Endothelial cell of umbilical vein (primary cell): ENCODE data around the gene EEF1AKMT3. TPM values are rescaled to one million over a fixed set of nuclear protein-coding genes. Genes with fewer than 3 reads are reported as not detected.

Experiments used
- BruUV-seq: library from RNA; stranded (reverse); fragments of 400-500 nt; replicated peaks from 2 replicates; lab custom pipeline; 2021; lab: Mats Ljungman, UMichigan
- CTCF ChIA-PET: fragments of 300-600, 350-600 bp; sonication (Branson Sonifier 250); formaldehyde crosslinking; loops from one replicate; lab custom pipeline; 2021; ENCODE audit warnings: antibody characterized with exemption, inconsistent platforms; lab: Charles Lee
- POLR2A ChIA-PET: fragments of 300-600, 350-600 bp; sonication (Branson Sonifier 250); formaldehyde crosslinking; loops from one replicate; lab custom pipeline; 2021; ENCODE audit warnings: antibody characterized with exemption, inconsistent platforms; lab: Charles Lee
- DNase-seq: peaks from one replicate; pipeline ENCODE4 v3.0.0-alpha.2; 2011; ENCODE audit warnings: low read depth, low spot score
- FAIRE-seq: peaks from 2 replicates; lab custom pipeline; 2011; peaks lifted over from hg19 to GRCh38; lab: Jason Lieb, UNC
- H2AFZ ChIP-seq: 2 replicates; pipeline ENCODE4 v1.6.0; 2012; ENCODE audit warnings: low read depth, low read length, control low read depth, inconsistent platforms
- H3K27ac ChIP-seq: 2 replicates; pipeline ENCODE4 v1.5.1; 2011; ENCODE audit warnings: low read depth, mild to moderate bottlenecking, control low read depth, low read length, moderate library complexity; ENCODE audit not compliant: insufficient read depth
- H3K27me3 ChIP-seq, 2 experiments: 2 replicates each; pipeline versions ENCODE4 v1.6.0 to v1.6.1; 2011; ENCODE audit warnings: low read length in 2 of 2, mixed read lengths in 1 of 2; ENCODE audit not compliant: control insufficient read depth in 2 of 2, insufficient read depth in 2 of 2
- H3K36me3 ChIP-seq, 2 experiments: 2 replicates in 1 of 2; 3 replicates in 1 of 2; pipeline ENCODE4 v1.5.1; 2011; ENCODE audit warnings: low read length in 2 of 2, mild to moderate bottlenecking in 1 of 2, moderate library complexity in 1 of 2; ENCODE audit not compliant: control insufficient read depth in 2 of 2, insufficient read depth in 2 of 2; ENCODE audit errors: extremely low read depth in 1 of 2
- H3K4me1 ChIP-seq: 3 replicates; pipeline ENCODE4 v1.5.1; 2011; ENCODE audit warnings: mild to moderate bottlenecking, low read length; ENCODE audit not compliant: control insufficient read depth, insufficient read depth; ENCODE audit errors: extremely low read depth
- H3K4me2 ChIP-seq: 2 replicates; pipeline ENCODE4 v1.6.1; 2011; ENCODE audit warnings: low read length, control low read depth, mixed read lengths; ENCODE audit not compliant: insufficient read depth
- H3K4me3 ChIP-seq, 3 experiments: fragments of 200-600 bp in 1 of 3; sonication (generic), shearing (Covaris generic) in 1 of 3; replicated peaks in 1 of 3; 2 replicates each; pipeline ENCODE4 v1.5.1; 2011 to 2016; ENCODE audit warnings: control low read depth in 3 of 3, low read length in 3 of 3, mild to moderate bottlenecking in 2 of 3, inconsistent platforms in 1 of 3, low read depth in 1 of 3, moderate library complexity in 1 of 3; ENCODE audit not compliant: insufficient read depth in 1 of 3
- H3K79me2 ChIP-seq: 2 replicates; pipeline ENCODE4 v1.6.0; 2012; ENCODE audit warnings: low read length, inconsistent platforms; ENCODE audit not compliant: control insufficient read depth, insufficient read depth
- H3K9ac ChIP-seq: replicated peaks from 2 replicates; pipeline ENCODE3; 2011; ENCODE audit warnings: low read length, control low read depth; ENCODE audit not compliant: insufficient read depth; ENCODE audit errors: extremely low read depth
- H3K9me1 ChIP-seq: replicated peaks from 3 replicates; pipeline ENCODE4 v1.6.0; 2011; ENCODE audit warnings: mild to moderate bottlenecking, low read length; ENCODE audit not compliant: control insufficient read depth, insufficient read depth; ENCODE audit errors: extremely low read depth
- H3K9me3 ChIP-seq: replicated peaks from 2 replicates; pipeline ENCODE4 v1.5.1; 2012; ENCODE audit warnings: low read length, inconsistent platforms; ENCODE audit not compliant: control insufficient read depth, insufficient read depth
- H4K20me1 ChIP-seq: replicated peaks from 2 replicates; pipeline ENCODE3; 2011; ENCODE audit warnings: mild to moderate bottlenecking, low read length; ENCODE audit not compliant: control insufficient read depth, insufficient read depth; ENCODE audit errors: extremely low read depth
- EZH2 ChIP-seq: IDR thresholded peaks from 2 replicates; pipeline ENCODE4 v1.6.1; 2012; ENCODE audit warnings: borderline replicate concordance, low read depth, mild to moderate bottlenecking, moderate library complexity, low read length, inconsistent platforms; ENCODE audit not compliant: severe bottlenecking
- FOS ChIP-seq: IDR thresholded peaks from 2 replicates; pipeline ENCODE4 v1.6.1; 2011; ENCODE audit warnings: mild to moderate bottlenecking, low read length, moderate library complexity, borderline replicate concordance; ENCODE audit not compliant: insufficient read depth
- GATA2 ChIP-seq: IDR thresholded peaks from 2 replicates; pipeline ENCODE4 v1.7.0; 2011; ENCODE audit warnings: low read depth, mild to moderate bottlenecking, moderate library complexity, mixed read lengths, low read length; ENCODE audit not compliant: insufficient read length, insufficient read depth
- JUN ChIP-seq: IDR thresholded peaks from 2 replicates; pipeline ENCODE4 v1.6.1; 2011; ENCODE audit warnings: borderline replicate concordance, low read depth; ENCODE audit not compliant: insufficient read length, insufficient read depth
- MYC ChIP-seq: IDR thresholded peaks from one replicate; pipeline ENCODE4 v1.6.1; 2011; ENCODE audit warnings: mild to moderate bottlenecking, low read depth, low read length
- POLR2A ChIP-seq: IDR thresholded peaks from 2 replicates; pipeline ENCODE4 v1.6.1; 2012; ENCODE audit warnings: low read depth, mild to moderate bottlenecking, control low read depth, low read length
- POLR2AphosphoS5 ChIP-seq: IDR thresholded peaks from 2 replicates; pipeline ENCODE4 v1.6.1; 2012; ENCODE audit warnings: low read depth, mild to moderate bottlenecking, control low read depth, low read length, moderate library complexity; ENCODE audit not compliant: insufficient read depth
- dilution Hi-C: fragments of 300-500 bp; cut with MboI; formaldehyde crosslinking; loops from one replicate; pipeline ENCODE4 v1.15.0; 2019; ENCODE audit warnings: low sequenced_read_pairs; ENCODE audit not compliant: extremely low pct_ligation_motif_present
- intact Hi-C: fragments of 100-400 bp; cut with micrococcal nuclease; formaldehyde crosslinking; loops from one replicate; pipeline ENCODE4 v1.10.0; 2022
- polyA plus RNA-seq, 4 experiments: library from polyadenylated mRNA; depleted of rRNA in 3 of 4; stranded (reverse) in 3 of 4; unstranded in 1 of 4; fragments of >200 nt; gene quantifications; 2 replicates each; pipeline versions ENCODE4 v1.2.1 to v1.2.3, GENCODE V29; 2011 to 2012; ENCODE audit warnings: missing spikeins in 1 of 4
- total RNA-seq: library from RNA; stranded (reverse); gene quantifications from 2 replicates; pipeline ENCODE4 v1.2.3, GENCODE V29; 2021
- TF ChIP-seq, protein P1 (sequence below), 2 donors: IDR thresholded peaks; 1 replicate in 1 of 2; 2 replicates in 1 of 2; pipeline ENCODE4 v1.5.1; 2011; ENCODE audit warnings: low read length in 2 of 2, mild to moderate bottlenecking in 2 of 2, moderate library complexity in 2 of 2, control low read depth in 1 of 2, inconsistent platforms in 1 of 2, low read depth in 1 of 2; ENCODE audit not compliant: insufficient read depth in 1 of 2; ENCODE audit errors: extremely low read depth in 1 of 2
- TF ChIP-seq, protein P2 (sequence below): IDR thresholded peaks from 2 replicates; pipeline ENCODE4 v1.6.1; 2011; ENCODE audit not compliant: insufficient read depth, insufficient read length

EEF1AKMT3 gene
- total and polyA plus RNA-seq, 2 donors (not counting 3 experiments of a cell fraction or from before 2014, with no cell fraction given) = 7.9 to 8.8 TPM

DNA sequence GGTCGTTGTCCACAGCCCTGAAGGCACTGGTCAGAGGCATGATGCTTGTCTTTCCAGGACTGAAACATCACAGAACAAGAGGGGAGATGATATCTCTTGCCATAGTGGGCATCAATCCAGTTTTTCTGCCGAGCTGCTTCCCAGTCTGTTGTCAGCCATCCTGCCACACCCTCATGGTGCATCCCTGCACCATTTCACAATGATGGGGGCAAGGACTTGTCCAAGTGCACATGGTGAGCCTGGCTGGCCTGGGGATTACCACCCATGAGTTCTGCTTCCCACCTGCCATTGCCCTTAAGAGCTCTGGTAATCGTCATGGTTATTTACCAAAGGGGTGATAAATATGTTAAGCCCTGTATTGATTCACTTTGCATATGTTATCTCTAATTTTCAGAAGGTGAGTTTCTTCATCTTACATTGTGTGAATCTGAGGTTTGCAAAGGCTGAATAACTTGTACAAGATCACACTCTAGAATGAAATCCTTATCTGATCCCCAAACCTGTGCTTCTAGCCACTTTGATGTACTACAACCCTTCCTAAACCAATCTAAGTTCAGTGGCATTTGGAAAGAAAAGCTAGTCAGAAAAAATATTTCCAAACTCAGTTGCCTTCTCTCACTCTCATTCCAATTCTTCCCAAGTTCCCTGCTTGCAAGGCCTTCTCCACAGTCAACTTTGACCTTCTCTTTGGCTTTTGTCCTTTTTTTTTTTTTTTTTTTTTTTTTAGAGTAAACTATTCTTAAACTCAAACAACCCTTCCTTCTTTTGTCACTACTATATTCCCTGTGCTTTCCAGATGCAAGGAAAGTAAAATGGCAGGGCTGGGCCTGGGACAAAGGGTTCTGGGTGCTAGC is 43.8 kb downstream of the EEF1AKMT3 start:
- FAIRE-seq = no peak
- no peak overlapping the region for H2AFZ ChIP-seq
- H3K9me1 ChIP-seq = no peaks in the 10 kb centered on the region
- intact Hi-C loops (no loop called here), dilution Hi-C loops (no loop called here)
- H3K9me3 ChIP-seq = no peaks in the 10 kb centered on the region
- H3K27me3 ChIP-seq = no peaks in the 10 kb centered on the region
- H3K9ac ChIP-seq = no peak overlapping the region
- BruUV-seq = no TSS peak
- H3K4me3 ChIP-seq = no peak overlapping the region
- no peak for DNase-seq
- H3K36me3 ChIP-seq = peaks cover 0 to 8% of the 10 kb centered on the region in 2 experiments
- POLR2A ChIA-PET = no interaction called here
- TF ChIP-seq FOS (no peak), EZH2 (no peak)
- TF ChIP-seq, protein P1, sequence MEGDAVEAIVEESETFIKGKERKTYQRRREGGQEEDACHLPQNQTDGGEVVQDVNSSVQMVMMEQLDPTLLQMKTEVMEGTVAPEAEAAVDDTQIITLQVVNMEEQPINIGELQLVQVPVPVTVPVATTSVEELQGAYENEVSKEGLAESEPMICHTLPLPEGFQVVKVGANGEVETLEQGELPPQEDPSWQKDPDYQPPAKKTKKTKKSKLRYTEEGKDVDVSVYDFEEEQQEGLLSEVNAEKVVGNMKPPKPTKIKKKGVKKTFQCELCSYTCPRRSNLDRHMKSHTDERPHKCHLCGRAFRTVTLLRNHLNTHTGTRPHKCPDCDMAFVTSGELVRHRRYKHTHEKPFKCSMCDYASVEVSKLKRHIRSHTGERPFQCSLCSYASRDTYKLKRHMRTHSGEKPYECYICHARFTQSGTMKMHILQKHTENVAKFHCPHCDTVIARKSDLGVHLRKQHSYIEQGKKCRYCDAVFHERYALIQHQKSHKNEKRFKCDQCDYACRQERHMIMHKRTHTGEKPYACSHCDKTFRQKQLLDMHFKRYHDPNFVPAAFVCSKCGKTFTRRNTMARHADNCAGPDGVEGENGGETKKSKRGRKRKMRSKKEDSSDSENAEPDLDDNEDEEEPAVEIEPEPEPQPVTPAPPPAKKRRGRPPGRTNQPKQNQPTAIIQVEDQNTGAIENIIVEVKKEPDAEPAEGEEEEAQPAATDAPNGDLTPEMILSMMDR (IDR thresholded peaks at IDR 0.05; ENCODE audit: extremely low read depth in 1 of 2, insufficient read depth in 1 of 2, low read depth in 1 of 2, low read length in 2 of 2) = no peak
- no peaks in the 10 kb centered on the region for H4K20me1 ChIP-seq
- no peaks in the 10 kb centered on the region for H3K79me2 ChIP-seq
- CTCF ChIA-PET = interaction anchor here (0.9 to 6.4 kb wide), 4 partner anchors 9 to 83 kb away, joined by 3 to 47 read pairs (median 4); partner anchors contain the start of gene TSFM
- H3K27ac ChIP-seq = no peak overlapping the region
- H3K4me2 ChIP-seq = no peak overlapping the region
- H3K4me1 ChIP-seq = no peaks in the 10 kb centered on the region

DNA sequence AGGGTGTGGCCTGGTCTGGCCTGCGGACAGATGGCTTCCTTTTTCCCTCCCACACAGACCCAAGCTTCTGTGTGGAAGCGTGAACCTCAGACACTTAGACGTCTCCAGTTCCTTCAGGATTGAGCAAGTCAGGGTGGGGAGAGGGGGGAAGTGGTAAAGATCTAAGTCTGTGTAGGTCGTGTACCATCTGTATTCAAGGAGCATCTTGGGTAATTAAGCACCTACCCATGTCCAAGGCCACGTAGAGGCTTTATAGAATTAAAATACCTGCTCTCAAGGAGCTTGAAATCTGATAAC is 44.4 kb downstream of the EEF1AKMT3 start:
- intact Hi-C loops (no loop called here), dilution Hi-C loops (no loop called here)
- TF ChIP-seq POLR2AphosphoS5 (no peak), GATA2 (no peak), POLR2A (no peak), FOS (no peak), MYC (no peak), JUN (no peak), EZH2 (no peak)
- TF ChIP-seq, protein P2, sequence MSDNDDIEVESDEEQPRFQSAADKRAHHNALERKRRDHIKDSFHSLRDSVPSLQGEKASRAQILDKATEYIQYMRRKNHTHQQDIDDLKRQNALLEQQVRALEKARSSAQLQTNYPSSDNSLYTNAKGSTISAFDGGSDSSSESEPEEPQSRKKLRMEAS = no peak
- TF ChIP-seq, protein P1 (IDR thresholded peaks at IDR 0.05; ENCODE audit: extremely low read depth in 1 of 2, insufficient read depth in 1 of 2, low read depth in 1 of 2, low read length in 2 of 2) = no peak
- H3K4me2 ChIP-seq = no peak overlapping the region
- no peak overlapping the region for H3K9ac ChIP-seq
- no peaks in the 10 kb centered on the region for H4K20me1 ChIP-seq
- H3K9me3 ChIP-seq = no peaks in the 10 kb centered on the region
- CTCF ChIA-PET = interaction anchor here (1.2 to 6.4 kb wide), 3 partner anchors 10 to 82 kb away, joined by 3 to 47 read pairs (median 4); no protein-coding TSS in a partner anchor
- H2AFZ ChIP-seq = no peak overlapping the region
- H3K9me1 ChIP-seq = no peaks in the 10 kb centered on the region
- H3K27ac ChIP-seq = no peak overlapping the region
- DNase-seq (no peak), FAIRE-seq (no peak)
- H3K36me3 ChIP-seq = peaks cover 0 to 11% of the 10 kb centered on the region in 2 experiments
- BruUV-seq = no TSS peak
- H3K27me3 ChIP-seq = no peaks in the 10 kb centered on the region
- H3K4me1 ChIP-seq = no peaks in the 10 kb centered on the region
- H3K79me2 ChIP-seq = no peaks in the 10 kb centered on the region
- no peak overlapping the region for H3K4me3 ChIP-seq
- POLR2A ChIA-PET = no interaction called here
